ENCODE results near the gene ZNF614.

- TF ChIP-seq POLR2AphosphoS5 (IDR thresholded peaks at IDR 0.05; ENCODE audit: borderline replicate concordance, low read depth, low read length) (no peak), EZH2 (IDR thresholded peaks at IDR 0.05) (no peak), FOXP2 (optimal IDR thresholded peaks at IDR 0.05; ENCODE audit: control extremely low read depth, extremely low read length, insufficient read depth) (no peak)
Observed at GRCh38 chr19:51971624-51972023, 56.6 kb downstream of the ZNF614 start.
